Measurements from ENCODE around the gene AKAP1. TPM values are rescaled to one million over a fixed set of nuclear protein-coding genes. Genes with fewer than 3 reads are reported as not detected.

The AKAP1 gene
- total RNA-seq, 1 experiment from 2014 or later = 73.1 TPM

DNA sequence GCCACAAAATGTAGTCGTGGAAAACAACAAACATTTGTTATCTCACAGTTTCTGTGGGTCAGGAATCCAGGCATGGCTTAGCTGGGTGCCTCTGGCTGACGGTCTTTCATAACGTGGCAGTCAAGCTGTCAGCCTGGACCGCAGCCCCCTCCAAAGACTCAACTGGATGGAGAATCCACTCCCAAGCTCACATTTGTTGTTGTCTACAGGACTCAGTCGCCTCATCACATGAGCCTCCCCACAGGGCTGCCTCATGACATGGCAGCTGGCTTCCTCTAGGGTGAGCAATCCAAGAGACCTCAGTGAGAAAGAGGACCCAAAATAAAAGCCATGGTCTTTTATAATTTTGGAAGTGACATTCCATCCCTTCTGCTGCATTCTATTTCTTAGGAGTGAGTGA, 34.7 kb upstream of the AKAP1 start:
- ChIA-PET POLR2A (ENCODE audit: unreplicated experiment) (no interaction called here), CTCF (no interaction called here)
- intact Hi-C loops (cut with micrococcal nuclease) = no loop called here
- H3K9me3 ChIP-seq (ENCODE audit: low read length) = no peaks in the 10 kb centered on the region
- BruUV-seq (replicated peaks) = no TSS peak
- no peak for ATAC-seq
- H4K20me1 ChIP-seq (ENCODE audit: low read length) = no peaks in the 10 kb centered on the region
- DNase-seq = no peak
- no peak overlapping the region for H3K4me3 ChIP-seq (ENCODE audit: low read length)
- no peaks in the 10 kb centered on the region for H3F3A ChIP-seq (ENCODE audit: low read length, unreplicated experiment)
- no peaks in the 10 kb centered on the region for H3K79me2 ChIP-seq (ENCODE audit: low read length)
- H3K27ac ChIP-seq (ENCODE audit: low read length) = no peak overlapping the region
- H3K4me1 ChIP-seq (ENCODE audit: insufficient read depth, low read length) = peaks cover 7% of the 10 kb centered on the region
- no peaks in the 10 kb centered on the region for H3K36me3 ChIP-seq (ENCODE audit: low read depth, low read length)
- no peak overlapping the region for H2AFZ ChIP-seq (ENCODE audit: low read length)
- no peaks in the 10 kb centered on the region for H3K9me2 ChIP-seq (replicated peaks; ENCODE audit: low read length)
- TF ChIP-seq EZH2phosphoT487 (IDR thresholded peaks at IDR 0.05; ENCODE audit: borderline replicate concordance, low read length) (no peak), EZH2 (IDR thresholded peaks at IDR 0.05; ENCODE audit: low read length, unreplicated experiment) (no peak), CTCF (conservative IDR thresholded peaks at IDR 0.05; ENCODE audit: low read depth, low read length) (no peak)
- H3K9ac ChIP-seq (ENCODE audit: low read length) = no peak overlapping the region
- H3K4me2 ChIP-seq (ENCODE audit: low read length) = no peak overlapping the region
- no peaks in the 10 kb centered on the region for H3K27me3 ChIP-seq (ENCODE audit: low read length)

GRCh38 chr17:57051886-57052361, 33.1 kb upstream of the AKAP1 start:
- Histone ChIP-seq H3K27me3 (ENCODE audit: low read length) (no peaks in the 10 kb centered on the region), H3K27ac (ENCODE audit: low read length) (no peak overlapping the region), H2AFZ (ENCODE audit: low read length) (no peak overlapping the region; the same call in 1 of the 2 replicates), H4K20me1 (ENCODE audit: low read length) (no peaks in the 10 kb centered on the region), H3K9ac (ENCODE audit: low read length) (no peak overlapping the region), H3K36me3 (ENCODE audit: low read depth, low read length) (no peaks in the 10 kb centered on the region), H3K79me2 (ENCODE audit: low read length) (no peaks in the 10 kb centered on the region), H3K4me2 (ENCODE audit: low read length) (no peak overlapping the region), H3F3A (ENCODE audit: low read length, unreplicated experiment) (no peaks in the 10 kb centered on the region), H3K9me2 (replicated peaks; ENCODE audit: low read length) (no peaks in the 10 kb centered on the region), H3K4me3 (ENCODE audit: low read length) (no peak overlapping the region), H3K9me3 (ENCODE audit: low read length) (no peaks in the 10 kb centered on the region), H3K4me1 (ENCODE audit: insufficient read depth, low read length) (peaks cover 7% of the 10 kb centered on the region)
- no TSS peak for BruUV-seq (replicated peaks)
- DNase-seq (no peak), ATAC-seq (no peak)
- POLR2A ChIA-PET (ENCODE audit: unreplicated experiment) = no interaction called here
- intact Hi-C loops (cut with micrococcal nuclease) = no loop called here
- TF ChIP-seq CTCF (conservative IDR thresholded peaks at IDR 0.05; ENCODE audit: low read depth, low read length) (no peak), EZH2phosphoT487 (IDR thresholded peaks at IDR 0.05; ENCODE audit: borderline replicate concordance, low read length) (no peak)
- CTCF ChIA-PET = interaction anchor here (0.5 kb wide), 1 partner anchor 35 kb away, joined by 3 read pairs; no protein-coding TSS in a partner anchor

- H3K4me3 ChIP-seq (ENCODE audit: low read length) = no peak overlapping the region
- ATAC-seq (no peak), DNase-seq (no peak)
- H3K4me1 ChIP-seq (ENCODE audit: insufficient read depth, low read length) = no peaks in the 10 kb centered on the region
- H3K4me2 ChIP-seq (ENCODE audit: low read length) = no peak overlapping the region
- H3K36me3 ChIP-seq (ENCODE audit: low read depth, low read length) = no peaks in the 10 kb centered on the region
- TF ChIP-seq CTCF (conservative IDR thresholded peaks at IDR 0.05; ENCODE audit: low read depth, low read length) (no peak), EZH2phosphoT487 (IDR thresholded peaks at IDR 0.05; ENCODE audit: borderline replicate concordance, low read length) (no peak), EZH2 (IDR thresholded peaks at IDR 0.05; ENCODE audit: low read length, unreplicated experiment) (no peak)
- H3K9me3 ChIP-seq (ENCODE audit: low read length) = no peaks in the 10 kb centered on the region
- H3K9ac ChIP-seq (ENCODE audit: low read length) = no peak overlapping the region
- H3K27ac ChIP-seq (ENCODE audit: low read length) = no peak overlapping the region
- no peak overlapping the region for H2AFZ ChIP-seq (ENCODE audit: low read length)
- H4K20me1 ChIP-seq (ENCODE audit: low read length) = no peaks in the 10 kb centered on the region
- H3K79me2 ChIP-seq (ENCODE audit: low read length) = no peaks in the 10 kb centered on the region
- ChIA-PET POLR2A (ENCODE audit: unreplicated experiment) (no interaction called here), CTCF (no interaction called here)
- H3K9me2 ChIP-seq (replicated peaks; ENCODE audit: low read length) = no peaks in the 10 kb centered on the region
- intact Hi-C loops (cut with micrococcal nuclease) = no loop called here
- H3K27me3 ChIP-seq (ENCODE audit: low read length) = no peaks in the 10 kb centered on the region
- H3F3A ChIP-seq (ENCODE audit: low read length, unreplicated experiment) = no peaks in the 10 kb centered on the region
- no TSS peak for BruUV-seq (replicated peaks)
These were observed 22.2 kb upstream of the AKAP1 start for GRCh38 chr17:57062865-57063264.
